ENCODE results near the gene PDCD11.

DNA sequence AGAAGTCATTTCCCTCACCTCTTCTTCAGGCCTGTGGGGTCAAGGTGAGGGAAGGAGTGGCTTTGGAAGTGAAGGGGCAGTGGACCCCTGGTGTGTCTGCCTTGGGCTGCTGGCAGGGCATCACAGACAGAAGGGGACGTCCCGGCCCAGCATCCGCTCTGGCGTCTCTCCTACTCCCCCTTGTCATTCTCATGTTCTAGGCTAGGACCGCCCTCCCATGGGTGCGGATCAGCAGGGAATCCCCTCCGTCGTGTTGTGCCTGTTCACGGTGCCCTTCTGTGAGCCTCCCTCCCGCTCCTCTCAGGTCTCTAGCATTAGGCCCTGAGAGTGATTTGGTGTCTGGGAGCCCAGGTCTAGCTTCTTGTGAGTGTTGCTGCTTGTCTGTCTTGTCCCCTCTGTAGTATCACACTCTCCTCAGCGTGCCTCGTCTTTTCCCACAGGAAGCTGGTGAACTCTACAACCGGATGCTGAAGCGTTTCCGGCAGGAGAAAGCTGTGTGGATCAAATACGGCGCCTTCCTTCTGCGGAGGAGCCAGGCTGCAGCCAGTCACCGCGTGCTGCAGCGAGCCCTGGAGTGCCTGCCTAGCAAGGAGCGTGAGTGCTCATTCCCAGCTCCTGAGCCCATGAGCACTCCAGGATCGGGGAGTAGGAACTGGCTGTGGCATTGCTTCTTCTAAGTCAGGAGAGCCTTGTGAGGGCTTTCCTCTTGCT, 47.2 kb downstream of the PDCD11 start:
- no peak for TF ChIP-seq EZH2 (IDR thresholded peaks at IDR 0.05; ENCODE audit: borderline replicate concordance)
- TF ChIP-seq, protein P1, sequence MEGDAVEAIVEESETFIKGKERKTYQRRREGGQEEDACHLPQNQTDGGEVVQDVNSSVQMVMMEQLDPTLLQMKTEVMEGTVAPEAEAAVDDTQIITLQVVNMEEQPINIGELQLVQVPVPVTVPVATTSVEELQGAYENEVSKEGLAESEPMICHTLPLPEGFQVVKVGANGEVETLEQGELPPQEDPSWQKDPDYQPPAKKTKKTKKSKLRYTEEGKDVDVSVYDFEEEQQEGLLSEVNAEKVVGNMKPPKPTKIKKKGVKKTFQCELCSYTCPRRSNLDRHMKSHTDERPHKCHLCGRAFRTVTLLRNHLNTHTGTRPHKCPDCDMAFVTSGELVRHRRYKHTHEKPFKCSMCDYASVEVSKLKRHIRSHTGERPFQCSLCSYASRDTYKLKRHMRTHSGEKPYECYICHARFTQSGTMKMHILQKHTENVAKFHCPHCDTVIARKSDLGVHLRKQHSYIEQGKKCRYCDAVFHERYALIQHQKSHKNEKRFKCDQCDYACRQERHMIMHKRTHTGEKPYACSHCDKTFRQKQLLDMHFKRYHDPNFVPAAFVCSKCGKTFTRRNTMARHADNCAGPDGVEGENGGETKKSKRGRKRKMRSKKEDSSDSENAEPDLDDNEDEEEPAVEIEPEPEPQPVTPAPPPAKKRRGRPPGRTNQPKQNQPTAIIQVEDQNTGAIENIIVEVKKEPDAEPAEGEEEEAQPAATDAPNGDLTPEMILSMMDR (IDR thresholded peaks at IDR 0.05; ENCODE audit: poor library complexity): no peak
